GM21367 (cell line): ENCODE measurements around the gene DACT3.
A peak's percentile ranks its signal among the peaks of the same experiment; 100 is the strongest.

Experiments
- ATAC-seq: cut with Tn5 transposase; IDR thresholded peaks from one replicate; pipeline ENCODE4 v1.9.1; 2021; ENCODE audit not compliant: unreplicated experiment

DACT3 gene, protein sequence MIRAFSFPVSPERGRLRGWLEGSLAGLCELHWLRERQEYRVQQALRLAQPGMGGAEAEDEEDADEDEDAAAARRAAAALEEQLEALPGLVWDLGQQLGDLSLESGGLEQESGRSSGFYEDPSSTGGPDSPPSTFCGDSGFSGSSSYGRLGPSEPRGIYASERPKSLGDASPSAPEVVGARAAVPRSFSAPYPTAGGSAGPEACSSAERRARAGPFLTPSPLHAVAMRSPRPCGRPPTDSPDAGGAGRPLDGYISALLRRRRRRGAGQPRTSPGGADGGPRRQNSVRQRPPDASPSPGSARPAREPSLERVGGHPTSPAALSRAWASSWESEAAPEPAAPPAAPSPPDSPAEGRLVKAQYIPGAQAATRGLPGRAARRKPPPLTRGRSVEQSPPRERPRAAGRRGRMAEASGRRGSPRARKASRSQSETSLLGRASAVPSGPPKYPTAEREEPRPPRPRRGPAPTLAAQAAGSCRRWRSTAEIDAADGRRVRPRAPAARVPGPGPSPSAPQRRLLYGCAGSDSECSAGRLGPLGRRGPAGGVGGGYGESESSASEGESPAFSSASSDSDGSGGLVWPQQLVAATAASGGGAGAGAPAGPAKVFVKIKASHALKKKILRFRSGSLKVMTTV

DNA sequence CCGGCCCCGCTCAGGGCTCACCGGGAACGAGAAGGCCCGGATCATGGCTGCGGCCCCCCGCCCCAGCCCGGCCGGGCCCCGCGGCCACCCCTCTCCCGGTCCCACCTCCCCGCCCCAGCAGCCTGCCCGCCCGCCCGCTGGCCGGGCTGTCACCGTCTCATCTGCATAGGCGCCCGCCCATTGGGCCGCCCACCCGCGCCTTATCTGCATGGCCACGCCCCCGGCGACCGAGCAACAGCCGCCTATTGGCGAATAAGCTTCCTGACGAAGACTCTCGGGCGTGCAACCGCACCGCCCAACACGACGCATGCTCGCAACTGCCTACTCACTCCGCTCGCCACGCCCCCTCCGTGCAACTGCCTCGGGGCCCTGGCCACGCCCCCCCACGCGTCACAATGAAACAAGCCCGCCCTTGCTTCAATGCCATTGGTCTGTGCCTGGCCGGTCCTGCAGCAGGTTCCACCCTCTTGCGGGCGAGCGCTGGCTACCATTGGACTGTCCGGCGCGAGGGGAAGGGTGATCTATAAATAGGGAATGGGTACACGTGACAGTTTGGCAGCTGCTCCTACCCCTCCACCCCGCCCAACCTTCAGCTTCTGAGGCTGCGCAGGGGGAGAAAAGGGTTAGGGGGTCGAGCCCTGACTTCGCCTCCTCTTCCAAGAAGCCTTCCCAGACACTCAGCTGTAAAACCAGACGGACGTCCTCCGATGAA lies at the start of gene DACT3:
Gene DACT3 (minus strand): TSS at position 163 of the 712 bp plus-strand sequence. CDS start 118 bp downstream, at position 45.
- ATAC-seq, result peak; percentile 81

DNA sequence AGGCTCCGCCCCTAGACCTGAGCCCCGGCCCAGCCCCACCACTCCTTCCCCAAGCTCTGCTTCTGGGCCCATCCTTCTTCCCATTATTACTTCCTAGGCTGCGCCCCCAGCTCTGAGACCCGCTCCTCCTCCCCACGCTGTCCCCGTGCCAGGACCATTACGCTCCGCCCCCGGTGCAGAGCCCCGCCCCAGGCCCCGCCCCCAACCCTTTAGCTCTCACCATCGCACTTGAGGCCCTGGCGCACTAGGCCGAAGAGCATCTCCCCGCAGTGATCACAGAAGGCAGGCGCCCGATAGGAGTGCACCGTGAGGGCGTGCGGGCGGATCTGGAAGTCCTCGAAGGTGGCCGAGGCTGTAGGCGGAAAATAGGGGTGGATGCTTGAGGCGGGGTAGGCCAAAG lies 49.7 kb upstream of the DACT3 start:
- ATAC-seq, result no peak

DNA sequence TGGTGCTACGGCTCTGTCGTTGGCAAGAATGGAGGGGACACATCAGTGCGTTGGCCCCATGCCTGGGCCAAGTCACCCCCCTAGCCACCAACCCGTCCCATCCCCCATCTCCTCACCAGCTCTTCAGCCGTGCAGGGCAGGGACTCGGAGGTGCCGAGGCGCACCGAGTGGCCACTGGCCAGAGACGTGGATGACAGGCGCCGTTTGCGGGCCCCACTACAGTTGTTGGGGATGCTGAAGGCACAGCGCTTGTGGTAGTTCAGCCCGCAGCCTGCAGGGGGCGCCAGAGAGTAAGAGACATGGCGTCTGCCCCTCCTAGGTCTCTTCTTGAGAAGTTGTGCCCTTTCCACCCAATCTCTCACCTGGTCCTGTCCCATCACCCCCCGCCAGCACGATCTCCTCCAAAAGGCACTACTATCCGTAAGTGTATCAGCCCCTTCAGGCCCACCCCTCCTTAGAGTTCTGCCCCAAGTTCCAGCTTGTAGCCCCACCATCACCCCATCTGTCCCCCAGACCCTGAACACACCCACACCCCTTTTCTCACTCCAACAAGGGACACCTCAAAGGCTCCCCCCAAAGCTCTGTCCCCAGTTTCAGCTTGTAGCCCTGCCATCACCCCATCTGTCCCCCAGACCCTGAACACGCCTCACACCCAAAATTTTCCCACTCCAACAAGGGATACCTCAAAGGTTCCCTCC lies 43.5 kb upstream of the DACT3 start:
- no peak for ATAC-seq

DNA sequence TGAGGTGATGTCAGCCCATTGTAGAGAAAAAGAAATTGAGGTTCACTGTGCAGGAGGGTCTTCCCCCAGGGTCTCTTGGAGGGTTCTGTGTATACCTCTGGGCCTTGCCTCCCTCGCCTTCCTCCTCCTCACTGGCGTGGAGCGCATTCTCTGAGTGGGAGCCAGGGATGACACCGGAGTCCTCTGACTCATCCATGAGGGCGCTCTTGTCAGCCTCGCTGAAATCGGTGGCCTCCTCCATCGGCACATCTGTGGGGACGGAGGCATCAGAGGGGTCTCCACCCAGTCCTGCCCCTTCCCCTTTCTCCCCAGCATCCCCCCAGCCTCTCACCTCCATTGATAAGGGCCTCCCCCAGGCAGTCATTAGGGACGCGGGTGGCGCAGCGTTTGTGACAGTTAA lies 39.7 kb upstream of the DACT3 start:
- ATAC-seq, result no peak

DNA sequence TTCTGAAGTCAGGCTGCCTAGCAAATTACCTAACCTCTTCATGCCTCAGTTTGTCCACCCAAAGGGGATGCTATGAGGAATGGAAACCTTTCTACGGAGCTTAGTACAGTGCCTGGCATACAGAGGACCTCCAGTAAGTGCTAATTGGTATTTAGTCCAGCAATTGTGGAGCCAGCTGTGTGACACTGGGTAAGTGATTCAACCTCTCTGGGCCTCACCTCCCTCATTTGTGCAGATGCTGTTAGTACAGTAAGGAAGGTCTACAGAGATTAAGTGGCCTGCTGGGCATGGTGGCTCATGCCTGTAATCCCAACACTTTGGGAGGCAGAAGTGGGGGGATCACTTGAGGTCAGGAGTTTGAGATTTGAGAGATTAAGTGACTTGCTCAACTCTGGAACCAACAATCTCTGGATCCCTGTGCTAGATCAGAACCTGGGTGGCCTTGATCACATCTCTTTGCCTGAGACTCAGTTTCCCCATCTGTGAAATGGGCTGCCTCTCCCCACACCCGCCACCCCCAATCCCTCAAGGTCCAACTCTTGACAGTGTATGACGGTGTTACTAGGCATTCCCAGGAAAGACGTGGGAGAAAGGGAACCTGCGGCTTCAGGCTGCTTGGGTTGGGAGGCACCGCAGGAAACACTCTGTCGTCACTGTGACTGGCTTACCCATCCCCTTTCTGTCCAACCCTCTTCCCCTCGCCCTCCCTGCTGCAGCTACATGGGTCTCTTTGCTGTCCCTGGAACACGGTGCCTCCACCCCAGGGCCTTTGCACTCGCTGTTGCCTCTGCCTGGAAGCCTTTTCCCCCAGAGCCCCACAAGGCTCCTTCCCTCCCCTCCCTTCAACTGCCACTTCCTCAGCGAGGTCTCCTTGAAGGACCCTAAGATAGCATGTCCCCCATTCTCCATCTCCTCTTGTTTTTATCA lies 37.7 kb upstream of the DACT3 start:
- no peak for ATAC-seq

DNA sequence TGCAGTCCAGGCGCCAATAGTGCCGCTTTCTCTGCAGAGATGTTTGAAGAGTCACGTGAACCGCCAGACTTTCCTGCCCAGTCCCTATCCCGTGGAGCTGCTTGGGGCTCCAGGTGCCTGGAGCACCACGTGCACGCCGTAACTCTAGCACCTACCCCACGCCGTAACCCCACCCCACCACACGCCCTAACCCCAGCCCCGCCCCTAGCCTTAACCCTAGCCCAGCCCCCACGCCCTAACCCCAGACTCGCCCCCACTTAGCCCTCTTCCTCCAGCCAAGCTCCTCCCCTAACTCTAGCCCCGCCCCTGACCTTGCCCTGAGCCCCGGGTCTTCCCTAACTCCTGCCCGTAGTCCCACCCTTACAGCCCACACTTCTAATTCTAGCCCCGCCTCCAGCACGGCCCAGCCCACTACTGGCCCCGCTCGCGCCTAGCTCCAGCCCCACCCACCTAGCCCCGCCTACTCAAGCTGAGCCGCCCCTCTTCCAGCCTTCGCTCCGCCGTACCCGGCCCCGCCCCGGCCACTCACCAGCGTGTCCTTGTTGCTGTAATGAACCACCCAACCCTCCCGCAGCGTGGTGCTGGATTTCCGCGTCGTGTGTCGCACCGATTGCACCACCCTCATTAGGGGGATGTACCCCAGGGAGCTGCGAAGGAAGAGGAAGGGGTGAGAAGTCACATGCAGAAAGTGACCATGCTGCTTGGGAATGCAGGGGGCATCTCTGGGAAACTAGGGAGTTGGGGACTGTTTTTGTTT lies 36.4 kb upstream of the DACT3 start:
- ATAC-seq, result no peak

DNA sequence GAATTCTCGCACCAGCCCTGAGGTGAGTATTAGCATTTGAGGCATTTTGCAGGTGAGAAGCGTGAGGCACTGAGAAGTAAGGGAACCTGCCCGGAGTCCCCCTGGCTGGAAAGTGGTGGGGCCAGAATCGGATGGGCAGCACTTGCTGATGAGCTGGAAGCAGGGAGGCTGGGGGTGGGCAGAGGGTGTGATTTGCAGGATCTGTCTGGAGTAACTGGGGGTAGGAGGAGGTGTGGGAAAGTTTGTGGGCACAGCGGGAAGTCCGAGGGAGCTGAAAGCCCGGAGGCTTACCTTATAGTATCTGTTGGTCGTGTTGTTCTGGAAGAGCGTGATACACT lies 35.9 kb upstream of the DACT3 start:
- no peak for ATAC-seq

DNA sequence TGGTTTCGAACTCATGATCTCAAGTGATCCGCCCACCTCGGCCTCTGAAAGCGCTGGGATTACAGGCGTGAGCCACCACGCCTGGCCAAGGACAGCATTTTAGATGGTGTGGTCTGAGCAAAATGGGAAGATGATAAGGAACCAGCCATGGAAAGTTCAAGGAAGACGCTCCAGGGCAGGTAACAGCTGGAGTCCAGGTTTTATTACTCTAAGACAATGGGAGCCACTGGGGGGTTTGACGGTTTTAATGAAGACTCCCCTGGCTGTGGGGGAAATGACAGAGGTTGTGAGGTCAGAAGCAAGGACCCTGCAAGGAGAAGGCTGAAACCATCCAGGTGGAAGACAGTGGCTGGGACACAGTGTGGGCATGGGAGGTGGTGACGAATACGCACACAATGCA lies 35.1 kb upstream of the DACT3 start:
- ATAC-seq, result no peak

DNA sequence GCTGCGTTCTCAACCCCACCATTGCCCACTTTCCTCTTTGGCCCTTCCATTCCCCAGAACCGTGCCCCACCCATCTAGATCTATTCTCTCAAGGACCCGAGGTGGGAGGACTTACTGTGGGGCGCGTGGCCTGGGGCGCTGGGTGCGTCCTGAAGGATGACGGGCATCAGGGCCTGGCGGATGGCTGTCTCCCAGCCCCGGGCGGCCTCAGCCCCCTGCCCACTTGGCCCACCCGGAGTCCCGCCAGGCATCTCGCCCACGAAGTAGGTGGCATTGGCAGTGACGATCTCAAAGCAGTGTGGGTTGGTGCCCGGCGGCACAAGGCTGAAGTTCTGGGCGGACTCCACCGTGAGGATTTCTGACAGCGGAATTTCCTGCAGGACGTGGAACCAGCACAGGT lies 32.8 kb upstream of the DACT3 start:
- no peak for ATAC-seq

DNA sequence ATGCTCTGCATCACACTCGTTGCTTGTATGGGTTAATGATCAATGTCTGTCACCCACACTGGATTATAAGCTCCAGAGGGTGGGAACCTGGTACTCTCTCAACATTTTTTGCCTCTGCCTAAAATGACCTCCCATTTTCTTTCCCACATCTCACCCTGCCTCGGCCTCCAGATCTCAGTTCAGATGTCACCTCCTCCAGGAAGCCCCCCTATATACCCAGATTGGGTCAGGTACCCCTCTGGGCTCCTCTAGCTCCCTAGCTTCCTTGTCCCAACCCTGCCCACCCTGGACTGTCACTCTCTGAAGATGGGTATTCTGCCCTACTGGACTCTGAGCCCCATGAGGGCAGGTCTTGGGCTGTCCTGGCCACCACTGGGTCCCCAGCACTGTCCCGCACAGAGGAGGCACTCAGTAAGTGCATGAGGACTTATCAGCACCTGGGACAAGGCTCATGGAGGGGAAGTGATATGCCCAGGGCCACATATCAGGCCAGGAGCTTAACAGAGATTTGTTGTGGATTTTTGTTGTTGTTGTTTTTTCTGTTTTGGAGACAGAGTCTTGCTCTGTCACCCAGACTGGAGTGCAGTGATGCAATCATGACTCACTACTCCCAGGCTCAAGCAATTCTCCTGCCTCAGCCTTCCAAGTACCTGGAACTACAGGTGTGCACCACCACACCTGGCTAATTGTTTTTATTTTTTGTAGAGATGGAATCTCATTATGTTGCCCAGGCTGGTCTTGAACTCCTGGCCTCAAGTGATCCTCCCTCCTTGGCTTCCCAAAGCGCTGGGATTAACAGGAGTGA lies 32.1 kb upstream of the DACT3 start:
- no peak for ATAC-seq

DNA sequence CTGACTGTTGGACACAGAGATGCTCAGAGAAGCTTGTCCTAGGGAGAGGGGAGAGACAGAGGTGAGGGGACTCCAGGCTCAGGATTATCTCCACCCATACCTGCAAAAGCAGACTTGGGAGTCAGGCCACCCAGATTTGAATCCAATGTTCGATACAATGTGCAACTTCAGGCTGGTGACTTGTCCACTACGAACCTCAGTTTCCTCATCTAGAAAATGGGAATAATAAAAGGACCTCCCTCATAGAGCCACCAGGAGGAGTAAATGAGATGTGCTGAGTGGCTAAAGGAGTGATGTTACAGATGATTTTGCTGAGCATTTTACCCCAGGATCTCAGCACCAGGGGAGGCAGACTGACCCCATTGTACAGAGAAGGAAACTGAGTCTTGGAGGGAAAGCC lies 31.0 kb upstream of the DACT3 start:
- no peak for ATAC-seq

DNA sequence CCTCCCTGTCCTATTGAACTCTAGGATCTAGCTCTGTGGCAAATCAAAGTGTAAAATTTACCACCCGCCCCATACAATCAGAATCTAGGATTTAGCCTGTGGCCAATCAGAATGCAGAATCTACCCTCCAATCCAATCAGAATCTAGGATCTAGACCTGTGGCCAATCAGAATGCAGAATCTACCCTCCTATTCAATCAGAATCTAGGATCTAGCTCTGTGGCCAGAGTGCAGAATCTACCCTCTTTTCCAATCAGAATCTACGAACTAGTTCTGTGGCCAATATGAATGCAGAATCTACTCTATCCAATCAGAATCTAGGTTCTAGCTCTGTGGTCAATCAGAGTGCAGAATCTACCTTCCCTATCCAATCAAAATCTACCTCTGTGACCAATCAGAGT lies 30.1 kb upstream of the DACT3 start:
- ATAC-seq, result no peak

DNA sequence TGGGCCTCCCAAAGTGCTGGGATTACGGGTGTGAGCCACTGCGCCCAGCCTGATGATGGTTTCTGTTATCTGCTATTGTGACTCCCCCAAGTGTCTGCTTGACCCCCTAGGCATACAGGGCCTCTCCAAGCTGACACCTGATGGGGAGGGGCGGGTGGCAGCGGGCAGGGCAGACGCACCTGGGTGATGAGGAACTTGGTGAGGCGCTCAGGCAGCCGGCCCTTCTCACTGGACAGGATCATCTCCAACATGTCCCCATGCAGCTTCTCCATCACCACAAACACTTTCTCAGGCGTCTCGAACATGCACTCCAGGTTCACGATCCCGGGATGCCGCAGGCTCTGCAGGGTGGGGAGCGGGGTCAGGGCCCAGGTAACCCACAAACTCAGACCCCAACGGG lies 28.4 kb upstream of the DACT3 start:
- ATAC-seq, result no peak

DNA sequence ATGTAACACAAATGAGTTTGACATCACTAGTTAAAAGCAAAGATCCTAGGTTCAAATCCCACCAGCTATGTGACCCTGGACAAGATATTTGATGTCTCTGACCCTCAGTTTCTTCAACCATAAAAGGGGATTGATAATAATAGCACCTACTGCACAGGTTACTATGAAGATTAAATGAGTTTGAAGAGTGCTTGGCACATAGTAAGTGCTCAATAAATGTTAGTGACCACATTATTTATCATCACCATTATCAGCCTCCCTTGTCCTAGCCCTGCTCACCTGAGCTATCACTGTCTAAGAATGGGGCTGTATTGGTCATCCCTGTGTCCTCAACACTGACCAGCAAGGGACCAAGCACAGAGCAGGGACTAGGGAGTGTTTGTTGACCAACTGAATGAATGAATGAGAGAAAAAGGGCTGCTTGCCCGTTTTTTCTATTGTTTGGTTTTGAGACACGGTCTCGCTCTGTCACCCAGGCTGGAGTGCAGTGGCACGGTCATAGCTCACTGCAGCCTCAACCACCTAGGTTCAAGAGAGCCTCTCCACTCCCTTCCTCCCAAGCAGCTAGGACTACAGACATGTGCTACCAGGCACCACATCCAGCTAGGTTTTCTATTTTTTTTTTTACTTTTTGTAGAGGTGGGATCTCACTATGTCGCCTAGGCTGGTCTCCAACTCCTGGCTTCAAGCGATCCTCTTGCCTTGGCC lies 26.6 kb upstream of the DACT3 start:
- no peak for ATAC-seq

DNA sequence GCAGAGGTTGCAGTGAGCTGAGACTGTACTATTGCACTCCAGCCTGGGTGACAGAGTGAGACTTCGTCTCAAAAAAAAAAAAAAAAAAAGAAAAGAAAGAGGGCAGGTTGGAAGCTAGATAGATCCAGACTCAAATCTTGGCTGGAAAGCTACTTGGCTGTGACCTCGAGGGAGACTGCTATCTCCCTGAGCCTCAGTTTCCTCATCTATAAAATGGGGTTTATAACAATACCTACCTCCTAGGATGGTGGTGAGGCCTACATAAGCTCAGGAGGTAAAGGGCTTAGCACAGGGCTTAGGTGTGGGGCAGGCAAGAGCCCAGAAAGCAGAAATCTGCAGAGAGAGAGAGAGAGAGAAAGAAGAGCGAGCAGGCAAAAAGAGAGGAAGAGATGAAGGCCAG lies 24.2 kb upstream of the DACT3 start:
- ATAC-seq, result no peak

DNA sequence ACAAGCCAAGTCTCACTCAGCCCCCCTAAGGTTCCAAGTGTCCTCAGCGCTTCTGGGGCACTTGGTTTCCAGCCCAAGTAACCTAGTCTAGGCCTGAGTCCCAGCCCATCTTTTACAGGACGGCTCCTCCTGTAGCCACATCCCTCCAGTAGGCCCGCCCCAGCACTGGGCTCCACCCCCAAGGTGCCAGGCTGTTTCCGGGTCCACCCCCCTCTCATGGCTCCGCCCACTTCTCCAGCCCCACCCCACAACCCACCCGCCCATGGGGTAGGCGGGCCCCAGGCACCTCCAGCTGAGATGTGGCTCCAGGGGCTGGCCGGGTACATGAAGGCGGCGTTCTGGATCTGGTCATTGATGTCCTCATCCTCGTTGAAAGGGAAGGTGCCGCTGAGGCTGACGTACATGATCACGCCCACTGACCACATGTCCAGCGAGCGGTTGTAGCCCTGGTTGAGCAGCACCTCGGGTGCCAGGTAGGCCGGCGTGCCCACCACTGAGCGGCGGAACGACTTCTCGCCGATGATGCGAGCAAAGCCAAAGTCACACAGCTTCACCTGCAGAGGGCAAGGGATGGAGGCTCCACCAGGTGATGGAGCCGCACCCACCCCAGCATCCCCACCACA lies 17.2 kb upstream of the DACT3 start:
- no peak for ATAC-seq

DNA sequence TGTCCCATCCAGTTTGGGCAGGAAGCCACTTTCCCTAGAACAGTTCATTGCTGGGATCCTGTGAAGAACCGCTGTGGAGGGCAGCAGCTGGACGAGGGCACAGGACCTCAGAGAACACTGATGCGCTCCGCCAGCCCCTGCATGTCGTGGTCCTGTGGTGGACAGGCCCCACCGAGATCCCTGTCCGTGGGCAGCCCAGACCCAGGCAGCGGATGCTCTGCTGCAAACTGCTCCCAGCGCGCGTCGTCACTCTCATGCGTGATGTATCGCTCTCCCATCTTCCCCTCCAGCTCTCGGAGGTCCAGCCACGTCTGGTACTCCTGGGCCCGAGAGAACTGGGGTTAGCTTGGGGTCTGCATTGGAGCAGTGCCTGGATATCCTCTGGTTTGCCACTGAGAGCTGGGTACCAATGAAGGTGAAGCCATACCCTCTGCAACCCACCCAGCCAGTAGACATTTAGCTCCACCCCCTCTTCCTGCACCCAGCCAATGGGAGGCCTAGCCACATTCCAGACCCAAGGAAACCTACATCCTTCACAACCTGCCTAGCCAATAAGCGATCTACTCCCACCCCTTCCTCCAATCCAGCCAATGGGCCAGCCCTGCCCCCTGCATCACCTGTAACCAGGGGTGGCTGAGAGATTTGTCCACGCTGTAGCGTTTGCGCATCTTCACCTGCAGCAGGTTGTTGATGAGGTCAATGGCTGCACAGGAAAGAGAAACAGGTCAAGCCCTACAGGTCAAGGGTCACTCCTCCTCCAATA lies 13.6 kb upstream of the DACT3 start:
- no peak for ATAC-seq
